ENCODE results near the gene RARS2. TPM values are rescaled to one million over a fixed set of nuclear protein-coding genes. Genes with fewer than 3 reads are reported as not detected.
"Not testable (repeated sequence)": the region's sequence is repeated elsewhere in the genome, so short reads cannot be mapped to it uniquely, and the experiment has no call there.

Gene RARS2
- 31.7 and 38.3 TPM in 2 replicates for total RNA-seq

GRCh38 chr6:87589693-87590416, at the start of gene RARS2, which contains the start of gene ORC3:
Gene RARS2 (minus strand): TSS chr6:87589987. CDS start chr6:87589957, 30 bp downstream.
Gene ORC3 (plus strand): TSS chr6:87590135. CDS start chr6:87590169, 34 bp downstream.
- peak; percentile 96 for DNase-seq

GRCh38 chr6:87639373-87639772, 49.6 kb upstream of the RARS2 start:
- no peak for DNase-seq

DNA sequence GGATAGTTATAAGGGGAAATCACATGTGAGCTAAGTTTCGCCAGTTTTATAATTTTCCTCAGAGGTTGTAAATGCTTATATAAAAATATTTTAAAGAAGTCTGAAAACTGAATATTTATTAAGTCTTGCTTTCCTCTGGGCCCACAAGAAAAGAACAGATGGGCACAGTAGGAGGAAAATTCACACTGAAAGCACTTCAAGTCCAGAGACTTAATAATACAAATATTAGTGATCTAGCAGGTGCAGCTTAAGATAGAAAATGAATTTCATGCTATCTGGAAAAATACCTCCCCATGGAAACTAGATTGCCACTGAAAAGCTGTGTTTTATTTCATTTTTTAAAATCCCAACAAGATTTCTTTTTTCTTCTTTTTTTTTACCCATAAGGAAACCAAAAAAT, 47.3 kb upstream of the RARS2 start:
- no peak for DNase-seq

- DNase-seq, result no peak
Observed at GRCh38 chr6:87636315-87636714, 46.5 kb upstream of the RARS2 start.

DNA sequence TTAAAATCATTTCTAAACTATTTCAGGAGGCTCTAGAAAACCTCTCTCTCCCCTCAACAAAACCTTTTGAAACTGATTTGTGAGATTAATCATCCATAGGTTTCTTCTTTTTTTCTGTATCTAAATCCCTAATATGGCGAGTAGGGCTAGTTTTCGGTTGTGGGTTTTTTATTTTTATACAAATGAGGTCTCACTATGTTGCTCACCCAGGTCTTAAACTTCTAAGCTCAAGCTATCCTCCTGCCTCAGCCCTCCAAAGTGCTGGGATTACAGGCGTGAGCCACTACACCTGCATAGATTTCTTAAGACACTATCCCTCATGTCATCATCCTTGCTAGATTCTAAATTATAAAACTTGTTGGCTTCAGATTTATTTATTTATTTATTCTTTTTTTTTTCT, 44.1 kb upstream of the RARS2 start:
- DNase-seq, result no peak

GRCh38 chr6:87630746-87631145, 41.0 kb upstream of the RARS2 start:
- no peak for DNase-seq

DNA sequence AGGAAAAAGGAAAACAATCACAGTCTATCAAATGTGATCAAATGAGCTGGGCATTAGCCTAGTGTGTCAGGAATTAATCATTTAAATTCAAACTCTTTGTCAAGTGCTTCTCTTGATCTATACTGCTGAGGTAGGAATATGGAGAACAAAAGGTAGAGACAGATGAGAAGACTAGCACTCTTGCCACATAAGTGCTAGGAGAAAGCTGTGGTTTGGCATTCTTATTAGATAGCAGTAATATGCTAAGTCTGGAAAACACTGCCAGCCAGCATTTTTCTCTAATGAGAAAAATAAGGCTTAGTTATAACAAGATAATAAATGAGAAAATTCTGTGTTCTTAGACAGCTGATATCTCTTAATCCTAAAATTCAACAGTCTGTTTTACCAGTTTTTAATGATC, 39.1 kb upstream of the RARS2 start:
- DNase-seq, result no peak

- no peak for DNase-seq
Observed at GRCh38 chr6:87628424-87628823, 38.6 kb upstream of the RARS2 start.

DNA sequence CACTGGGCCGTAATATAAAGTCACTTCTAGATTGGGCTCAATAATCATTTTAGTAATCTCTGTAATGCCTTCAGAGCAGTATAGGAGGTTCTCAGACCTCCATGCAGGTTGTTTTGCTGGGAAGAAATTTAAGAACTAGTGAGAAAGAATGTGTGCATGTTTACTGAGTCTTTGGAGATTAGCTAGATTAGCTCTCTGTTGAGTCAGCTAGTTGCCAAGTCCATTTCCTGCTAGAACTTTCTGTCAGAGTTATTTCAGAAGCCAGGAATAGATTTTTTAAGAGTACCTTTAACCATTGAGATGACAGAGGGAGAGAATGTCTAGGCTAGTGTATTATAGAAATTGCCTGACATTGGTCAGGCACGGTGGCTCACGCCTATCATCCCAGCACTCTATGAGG, 33.5 kb upstream of the RARS2 start:
- peak; percentile 19 for DNase-seq

GRCh38 chr6:87618531-87618930, 28.7 kb upstream of the RARS2 start:
- peak; percentile 2 for DNase-seq

DNA sequence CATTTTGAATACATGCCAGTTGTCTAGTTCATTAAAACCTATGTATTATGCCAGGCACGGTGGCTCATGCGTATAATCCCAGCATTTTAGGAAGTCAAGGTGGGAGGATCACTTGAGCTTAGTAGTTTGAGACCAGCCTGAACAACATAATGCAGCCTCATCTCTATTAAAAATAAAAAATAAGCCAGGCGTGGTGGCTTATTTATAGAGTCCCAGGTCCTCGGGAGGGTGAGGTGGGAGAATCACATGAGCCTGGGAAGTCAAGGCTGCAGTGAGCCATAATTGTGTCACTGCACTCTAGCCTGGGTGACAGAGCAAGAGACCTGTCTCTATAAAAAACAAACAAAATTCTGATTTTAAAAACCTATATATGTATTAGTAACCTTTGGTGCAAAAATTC, 27.6 kb upstream of the RARS2 start:
- no peak for DNase-seq

DNA sequence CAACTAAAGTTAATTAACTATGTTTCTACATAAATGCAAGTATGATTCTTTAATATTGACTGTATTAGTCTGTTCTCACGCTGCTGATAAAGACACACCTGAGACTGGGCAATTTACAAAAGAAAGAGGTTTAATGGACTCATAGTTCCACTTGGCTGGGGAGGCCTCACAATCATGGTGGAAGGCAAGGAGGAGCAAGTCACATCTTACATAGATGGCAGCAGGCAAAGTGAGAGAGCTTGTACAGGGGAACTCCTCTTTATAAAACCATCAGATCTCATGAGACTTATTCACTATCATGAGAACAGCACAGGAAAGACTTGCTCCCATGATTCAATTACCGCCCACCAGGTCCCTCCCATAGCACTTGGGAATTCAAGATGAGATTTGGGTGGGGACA, 23.2 kb upstream of the RARS2 start:
- DNase-seq, result not testable (repeated sequence)

DNA sequence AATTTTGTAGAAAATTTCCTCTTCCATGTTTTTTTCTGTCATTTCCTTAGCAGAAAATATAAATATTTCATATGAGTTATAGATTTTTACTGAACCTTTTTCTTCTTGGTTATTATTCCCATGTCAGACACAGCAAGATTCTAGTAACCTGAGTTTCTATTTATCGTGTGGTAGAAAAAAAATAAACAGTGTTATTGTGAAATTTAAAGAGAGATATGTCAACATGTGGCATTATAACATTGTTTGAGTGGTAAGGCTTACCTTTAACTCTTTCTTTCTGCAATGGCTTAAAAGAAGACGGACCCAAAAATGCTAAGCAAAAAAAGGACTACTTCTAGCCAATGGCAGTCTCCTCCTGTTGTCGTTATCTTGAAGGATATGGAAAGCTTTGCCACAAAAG, 19.0 kb upstream of the RARS2 start:
- no peak for DNase-seq

GRCh38 chr6:87606199-87606598, 16.4 kb upstream of the RARS2 start:
- DNase-seq, result no peak

DNA sequence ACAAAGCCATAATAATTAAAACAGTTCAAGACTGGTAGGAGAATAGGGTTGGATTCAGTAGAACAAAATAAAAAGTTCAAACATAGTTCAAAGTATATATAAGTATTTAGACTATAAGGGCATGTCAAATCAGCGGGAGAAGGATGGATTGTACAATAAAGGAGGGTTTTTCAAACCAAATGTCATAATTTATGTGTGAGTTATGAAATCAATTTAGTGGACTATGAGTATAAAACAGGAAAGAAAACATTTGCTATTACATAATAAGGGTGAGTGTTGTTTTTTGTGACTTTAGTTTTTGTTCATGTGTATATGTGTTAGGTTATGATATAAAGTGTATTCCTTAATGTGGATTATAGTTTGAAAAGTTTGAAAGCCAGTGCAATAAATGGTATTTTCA, 10.8 kb upstream of the RARS2 start:
- no peak for DNase-seq

DNA sequence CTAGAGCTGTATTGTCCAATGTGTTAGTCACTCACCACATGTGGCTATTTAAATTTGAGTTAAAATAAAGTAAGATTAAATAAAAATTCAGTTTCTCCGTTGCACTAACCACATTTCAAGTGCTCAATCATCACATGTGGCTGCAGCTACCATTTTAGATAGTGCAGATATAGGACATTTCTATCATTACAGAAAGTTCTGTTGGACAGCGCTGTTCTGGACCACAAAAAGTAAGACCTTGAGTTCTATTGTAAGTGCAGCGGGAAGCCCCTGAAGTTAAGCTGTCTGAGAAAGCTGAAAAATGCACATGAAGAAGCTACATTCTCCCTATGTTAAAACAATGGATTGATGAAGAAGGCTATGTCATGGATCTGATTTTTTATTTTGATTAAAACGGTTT, 1.2 kb upstream of the RARS2 start:
- no peak for DNase-seq

DNA sequence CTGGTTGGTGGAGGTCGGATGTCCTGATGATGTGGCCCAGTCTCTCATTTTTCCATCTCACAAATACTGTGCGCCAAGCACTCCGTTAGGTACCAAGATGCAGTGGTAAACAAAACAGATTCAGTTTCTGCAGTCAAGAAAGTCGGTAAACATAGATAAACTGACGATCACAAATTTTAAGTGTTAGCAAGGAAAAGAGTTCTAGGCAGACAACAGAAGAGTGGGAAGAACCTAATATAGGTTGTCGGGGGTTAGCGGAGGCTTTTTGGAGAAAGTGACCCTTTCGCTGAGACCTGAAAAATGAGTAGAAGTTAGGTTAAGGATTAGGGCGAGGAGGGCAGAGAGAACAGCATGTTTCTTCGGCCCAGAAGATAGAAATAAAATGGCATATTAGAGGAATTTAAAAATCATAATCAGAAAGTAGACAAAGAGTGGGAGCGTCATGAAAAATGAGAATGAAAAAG, 662 bp upstream of the RARS2 start:
- DNase-seq, result no peak

DNA sequence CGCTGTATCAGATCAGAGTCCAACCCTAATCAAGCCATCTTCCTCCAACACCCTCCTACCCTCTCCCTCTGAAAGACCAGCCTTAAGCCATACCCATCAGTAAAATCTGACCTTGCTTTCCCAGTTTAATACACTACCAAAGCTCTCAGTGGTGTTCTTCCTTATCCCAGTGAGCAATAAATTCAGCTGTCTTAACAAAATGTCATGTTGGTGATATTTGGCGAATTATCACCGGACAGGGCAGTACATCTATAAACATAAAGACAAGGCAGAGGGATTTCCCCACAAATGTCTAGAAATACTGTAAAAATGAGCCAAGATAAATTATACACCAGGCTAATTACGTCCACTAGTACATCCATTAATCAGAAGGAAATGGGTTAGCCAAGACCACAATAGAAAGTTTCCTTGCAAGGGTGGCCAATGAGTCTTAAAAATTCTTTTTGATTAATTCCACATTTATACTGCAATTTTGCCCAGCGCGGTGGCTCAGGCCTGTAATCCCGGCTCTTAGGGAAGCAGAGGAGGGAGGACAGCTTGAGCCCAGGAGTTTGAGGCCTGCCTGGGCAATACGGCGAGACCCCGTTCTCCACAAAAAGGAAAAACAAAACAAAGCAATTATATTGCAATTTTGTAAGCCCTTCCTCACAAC, 905 bp downstream of the RARS2 start:
- DNase-seq, result peak; percentile 15

- no peak for DNase-seq
Observed at GRCh38 chr6:87586371-87587077, 3.3 kb downstream of the RARS2 start.

- no peak for DNase-seq
Observed at GRCh38 chr6:87583822-87584221, 6.0 kb downstream of the RARS2 start.

- no peak for DNase-seq
Observed at GRCh38 chr6:87575423-87575822, 14.4 kb downstream of the RARS2 start.

DNA sequence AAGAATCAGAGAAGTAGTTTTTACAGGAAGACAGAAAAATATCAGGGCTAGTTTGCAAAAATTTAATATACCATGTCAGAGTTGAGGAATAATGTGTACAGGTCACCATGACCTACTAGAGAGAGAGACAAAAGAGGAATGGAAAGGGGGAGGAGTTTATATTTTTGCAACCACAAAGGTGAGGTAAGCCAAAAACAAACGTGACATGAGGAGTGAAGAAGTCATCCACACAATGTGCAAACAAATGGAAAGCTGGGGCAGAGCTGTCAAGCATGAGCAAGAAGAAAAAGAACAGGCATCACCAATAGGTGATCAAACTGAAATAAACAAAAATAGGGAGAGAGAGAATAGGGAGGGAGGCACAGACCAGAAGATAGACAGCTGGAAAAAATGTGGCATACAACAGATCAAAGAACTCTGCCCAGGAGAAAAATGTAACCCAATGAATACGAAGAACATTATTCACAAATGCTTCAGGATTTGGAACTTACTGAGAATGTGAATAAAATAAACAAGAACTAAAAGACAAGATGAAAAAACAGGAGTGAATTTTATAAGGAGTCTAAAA, 15.5 kb downstream of the RARS2 start:
- DNase-seq, result no peak

GRCh38 chr6:87573307-87574024, 16.3 kb downstream of the RARS2 start:
- no peak for DNase-seq

All from dermis blood vessel endothelial cell (primary cell).